HTERT RPE-1 (cell line): ENCODE data around the gene NCAN.

Source experiments
- in situ Hi-C: fragments of 300-500 bp; cut with MboI; formaldehyde crosslinking; loops from 4 replicates; pipeline ENCODE4 v1.14.3; 2020; ENCODE audit warnings: low sequenced_read_pairs

The NCAN gene

GRCh38 chr19:19258589-19259338, 47.0 kb downstream of the NCAN start:
- in situ Hi-C loops = no loop called here

- in situ Hi-C loops = no loop called here
Measured at GRCh38 chr19:19259741-19260140, 48.0 kb downstream of the NCAN start.

- in situ Hi-C loops = no loop called here
Measured at GRCh38 chr19:19260417-19261214, 48.9 kb downstream of the NCAN start.

- in situ Hi-C loops = no loop called here
Measured at GRCh38 chr19:19261350-19262189, 49.8 kb downstream of the NCAN start.

- in situ Hi-C loops = no loop called here
Measured at GRCh38 chr19:19262190-19263057, 50.7 kb downstream of the NCAN start.

GRCh38 chr19:19263886-19264487, 52.2 kb downstream of the NCAN start:
- in situ Hi-C loops = no loop called here

- in situ Hi-C loops = no loop called here
Measured at GRCh38 chr19:19267305-19267704, 55.5 kb downstream of the NCAN start.

GRCh38 chr19:19268453-19269385, 57.0 kb downstream of the NCAN start:
- in situ Hi-C loops = no loop called here

- in situ Hi-C loops = no loop called here
Measured at GRCh38 chr19:19269952-19270694, 58.4 kb downstream of the NCAN start.

GRCh38 chr19:19270749-19271571, 59.2 kb downstream of the NCAN start:
- in situ Hi-C loops = no loop called here

- in situ Hi-C loops = no loop called here
Measured at GRCh38 chr19:19271828-19272599, 60.3 kb downstream of the NCAN start.

GRCh38 chr19:19274146-19274545, 62.4 kb downstream of the NCAN start:
- in situ Hi-C loops = no loop called here

GRCh38 chr19:19274716-19275565, 63.2 kb downstream of the NCAN start:
- in situ Hi-C loops = no loop called here

- in situ Hi-C loops = no loop called here
Measured at GRCh38 chr19:19276386-19276785, 64.6 kb downstream of the NCAN start.

- in situ Hi-C loops = no loop called here
Measured at GRCh38 chr19:19276851-19277250, 65.1 kb downstream of the NCAN start.

- in situ Hi-C loops = no loop called here
Measured at GRCh38 chr19:19278315-19278714, 66.6 kb downstream of the NCAN start.
